Activated naive CD8-positive, alpha-beta T cell (primary cell): ENCODE measurements around the gene ZC3H12C.

ENCODE experiments used
- H3K27ac Mint-ChIP-seq: one replicate; pipeline ENCODE4 v1.8.0; 2021; ENCODE audit warnings: mixed read lengths
- H3K27me3 Mint-ChIP-seq: one replicate; pipeline ENCODE4 v1.8.0; 2021; ENCODE audit warnings: mixed read lengths
- H3K36me3 Mint-ChIP-seq: one replicate; pipeline ENCODE4 v1.8.0; 2021; ENCODE audit warnings: mixed read lengths
- H3K4me1 Mint-ChIP-seq: one replicate; pipeline ENCODE4 v1.8.0; 2021; ENCODE audit warnings: low read depth, mixed read lengths
- H3K4me3 Mint-ChIP-seq: one replicate; pipeline ENCODE4 v1.8.0; 2021; ENCODE audit warnings: mild to moderate bottlenecking, mixed read lengths
- H3K9me3 Mint-ChIP-seq: one replicate; pipeline ENCODE4 v1.8.0; 2021; ENCODE audit warnings: low read depth, mixed read lengths

ZC3H12C gene

DNA sequence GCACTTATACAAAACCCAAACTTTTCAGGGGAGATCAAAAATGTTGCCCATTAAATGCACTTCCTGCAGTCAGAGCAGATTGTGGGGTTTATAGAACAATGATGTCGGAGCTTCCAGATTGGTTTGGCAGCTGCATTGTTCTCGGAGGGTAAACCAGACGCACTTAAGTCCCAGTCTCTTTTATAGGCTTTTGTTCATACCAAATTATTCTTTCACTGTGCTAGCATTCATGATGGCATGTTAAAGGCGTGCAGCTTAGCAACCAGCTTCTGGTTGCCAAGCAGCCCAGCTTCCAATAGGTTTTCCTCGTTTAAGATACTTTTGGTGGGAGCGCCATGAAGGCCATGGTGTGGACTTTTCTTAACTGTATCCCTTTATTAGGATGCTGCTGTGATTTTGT lies 40.9 kb downstream of the ZC3H12C start:
- Mint-ChIP-seq H3K4me3 (no peak overlapping the region), H3K4me1 (no peaks in the 10 kb centered on the region), H3K27ac (no peak overlapping the region), H3K27me3 (peaks cover 9% of the 10 kb centered on the region), H3K36me3 (no peaks in the 10 kb centered on the region), H3K9me3 (no peaks in the 10 kb centered on the region)

DNA sequence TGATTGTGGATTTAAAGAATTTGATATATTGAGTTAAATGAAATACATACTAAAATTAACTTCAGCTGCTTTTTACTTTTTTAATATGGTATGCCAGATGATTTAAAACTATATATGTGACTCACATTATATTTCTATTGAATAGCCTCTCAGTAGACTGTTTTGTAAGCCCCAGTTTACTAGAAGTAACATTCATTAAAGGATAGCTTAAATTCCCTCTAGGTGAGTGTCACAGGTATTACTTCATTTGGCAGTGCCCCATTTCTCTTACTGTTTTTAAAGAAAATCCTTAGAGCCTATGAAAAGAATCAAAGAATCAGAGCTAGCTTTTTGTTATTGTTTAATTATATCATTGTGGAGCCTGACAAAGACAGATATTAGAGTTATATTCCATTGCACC lies 48.6 kb downstream of the ZC3H12C start:
- no peaks in the 10 kb centered on the region for H3K9me3 Mint-ChIP-seq
- H3K27me3 Mint-ChIP-seq = peaks cover 10% of the 10 kb centered on the region
- H3K36me3 Mint-ChIP-seq = no peaks in the 10 kb centered on the region
- H3K27ac Mint-ChIP-seq = no peak overlapping the region
- no peaks in the 10 kb centered on the region for H3K4me1 Mint-ChIP-seq
- H3K4me3 Mint-ChIP-seq = no peak overlapping the region

DNA sequence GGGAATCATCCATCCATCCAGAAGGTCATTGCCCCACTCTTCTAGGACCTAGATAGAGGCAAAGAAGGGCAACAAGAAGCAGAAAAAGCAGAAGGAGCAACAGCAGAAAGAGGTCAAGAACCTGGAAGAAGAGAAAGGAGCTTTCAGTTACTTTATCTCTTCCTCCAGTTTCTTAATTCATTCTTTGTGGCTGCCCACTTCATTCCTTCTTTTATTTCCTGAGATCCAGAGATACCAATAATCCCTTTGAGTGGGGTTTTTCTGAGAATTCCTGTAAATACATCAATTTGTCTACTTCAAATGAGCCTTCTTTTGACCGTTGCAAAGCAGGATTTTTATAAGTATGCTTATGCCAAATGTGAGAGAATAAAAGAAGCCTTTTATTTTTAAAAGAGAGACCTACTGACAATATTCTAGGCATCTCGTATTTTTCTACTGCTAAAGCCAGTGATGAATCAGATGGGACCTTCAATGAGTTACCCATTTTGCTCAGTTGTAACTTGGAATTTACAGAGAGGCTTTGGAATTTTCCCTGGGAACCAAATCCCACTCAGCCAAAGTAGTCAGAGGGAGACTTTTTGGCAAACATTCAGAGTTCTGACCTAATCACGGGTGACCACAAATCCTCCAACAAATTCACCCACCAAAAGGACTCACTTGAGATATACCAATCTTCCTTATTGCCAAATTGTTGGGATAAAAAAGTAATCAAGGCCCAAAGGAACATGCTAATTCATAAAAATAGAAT lies 54.9 kb downstream of the ZC3H12C start:
- H3K36me3 Mint-ChIP-seq = no peaks in the 10 kb centered on the region
- no peaks in the 10 kb centered on the region for H3K4me1 Mint-ChIP-seq
- no peak overlapping the region for H3K27ac Mint-ChIP-seq

DNA sequence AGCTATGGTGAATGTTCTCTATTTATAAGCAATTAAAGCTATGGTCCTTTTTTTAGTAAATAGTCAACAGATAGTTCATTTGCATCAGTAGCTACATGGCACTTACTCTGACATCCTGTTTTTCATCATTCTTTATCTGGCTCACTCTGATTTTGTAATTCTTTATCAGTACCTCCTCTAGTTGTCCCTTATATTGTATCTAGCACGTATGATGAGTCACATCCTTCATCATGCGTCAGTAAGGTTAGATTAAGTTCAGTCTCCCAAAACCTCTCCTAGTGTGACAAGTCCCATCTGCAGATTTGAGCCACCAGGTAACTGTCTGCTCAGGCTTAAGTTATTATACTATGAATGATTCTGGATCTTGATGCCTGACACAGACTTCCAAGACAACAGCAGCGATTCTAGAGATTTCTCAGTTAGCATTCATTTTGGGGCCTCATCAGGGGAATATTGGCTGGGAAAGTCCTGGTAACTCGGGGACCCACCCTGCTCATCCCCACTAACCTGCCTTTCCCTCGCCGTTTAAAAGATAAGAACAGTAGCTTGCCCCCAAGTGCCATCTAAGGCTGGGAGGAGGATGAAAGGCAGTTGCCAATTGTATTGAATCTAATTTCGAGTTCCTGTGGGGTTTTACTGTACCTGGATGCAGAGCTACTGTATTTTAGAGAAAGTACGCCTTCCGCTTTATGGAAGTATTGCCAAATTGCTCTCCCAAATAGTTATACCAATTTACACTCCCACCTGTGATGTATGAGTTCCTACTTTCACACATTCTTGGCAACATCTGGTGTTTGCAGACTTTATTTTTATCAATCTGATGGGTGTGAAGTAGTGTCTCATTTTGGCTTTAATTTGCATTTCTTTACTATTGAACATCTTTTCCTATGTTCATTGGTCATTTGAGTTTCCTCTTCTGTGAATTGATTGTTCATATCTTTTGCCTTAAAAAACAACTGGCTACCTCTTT lies 55.9 kb downstream of the ZC3H12C start:
- H3K36me3 Mint-ChIP-seq = no peaks in the 10 kb centered on the region
- H3K27ac Mint-ChIP-seq = no peak overlapping the region
- no peaks in the 10 kb centered on the region for H3K4me1 Mint-ChIP-seq
- H3K9me3 Mint-ChIP-seq = no peaks in the 10 kb centered on the region
- no peak overlapping the region for H3K4me3 Mint-ChIP-seq
- peaks cover 9% of the 10 kb centered on the region for H3K27me3 Mint-ChIP-seq

More for the DNA sequence above, 54.9 kb downstream of the ZC3H12C start:
- H3K4me3 Mint-ChIP-seq = no peak overlapping the region
- peaks cover 9% of the 10 kb centered on the region for H3K27me3 Mint-ChIP-seq
- no peaks in the 10 kb centered on the region for H3K9me3 Mint-ChIP-seq

DNA sequence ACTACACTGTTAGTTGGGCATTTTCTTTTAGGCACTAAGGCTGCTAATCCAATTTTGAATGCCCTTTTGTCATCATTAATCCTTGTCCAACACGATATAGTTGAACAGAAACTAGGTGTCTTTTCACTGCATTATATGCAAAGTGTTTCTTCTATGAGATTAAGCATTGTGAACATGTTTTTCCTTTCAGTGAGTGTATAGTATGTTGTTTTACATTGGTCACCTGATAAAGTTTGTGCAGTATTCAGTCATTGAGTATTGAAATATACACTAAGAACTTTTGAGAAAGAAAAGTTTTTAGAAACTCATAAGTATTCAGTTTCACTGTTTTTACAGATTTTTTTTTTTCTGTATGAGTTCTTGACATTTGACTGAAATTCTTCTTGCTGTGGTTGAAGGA lies 59.0 kb downstream of the ZC3H12C start:
- H3K4me3 Mint-ChIP-seq = no peak overlapping the region

DNA sequence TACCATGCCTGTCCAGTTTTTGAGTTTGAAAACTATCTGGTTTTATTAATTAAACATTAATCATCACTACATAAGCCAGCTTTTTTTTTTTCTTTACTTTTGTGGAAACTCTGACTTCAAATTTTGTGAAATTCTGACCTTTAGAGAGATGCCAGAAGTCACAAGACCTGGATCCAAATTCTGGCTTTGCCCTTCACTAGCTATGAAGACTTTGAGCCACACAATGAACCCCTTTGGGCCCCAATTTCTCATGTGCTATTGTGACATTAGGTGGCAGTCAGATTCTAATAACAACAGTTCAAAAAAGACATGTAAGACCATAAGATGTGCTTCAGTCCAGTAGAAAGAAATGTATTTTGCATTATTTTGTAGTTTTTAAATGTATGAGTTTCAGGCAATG lies 60.3 kb downstream of the ZC3H12C start:
- H3K36me3 Mint-ChIP-seq = no peaks in the 10 kb centered on the region
- H3K27ac Mint-ChIP-seq = no peak overlapping the region
- H3K27me3 Mint-ChIP-seq = no peaks in the 10 kb centered on the region
- H3K9me3 Mint-ChIP-seq = no peaks in the 10 kb centered on the region
- no peaks in the 10 kb centered on the region for H3K4me1 Mint-ChIP-seq
- no peak overlapping the region for H3K4me3 Mint-ChIP-seq

More for the DNA sequence above, 59.0 kb downstream of the ZC3H12C start:
- no peaks in the 10 kb centered on the region for H3K36me3 Mint-ChIP-seq
- H3K27me3 Mint-ChIP-seq = peaks cover 3% of the 10 kb centered on the region
- no peaks in the 10 kb centered on the region for H3K9me3 Mint-ChIP-seq
- no peak overlapping the region for H3K27ac Mint-ChIP-seq
- no peaks in the 10 kb centered on the region for H3K4me1 Mint-ChIP-seq

DNA sequence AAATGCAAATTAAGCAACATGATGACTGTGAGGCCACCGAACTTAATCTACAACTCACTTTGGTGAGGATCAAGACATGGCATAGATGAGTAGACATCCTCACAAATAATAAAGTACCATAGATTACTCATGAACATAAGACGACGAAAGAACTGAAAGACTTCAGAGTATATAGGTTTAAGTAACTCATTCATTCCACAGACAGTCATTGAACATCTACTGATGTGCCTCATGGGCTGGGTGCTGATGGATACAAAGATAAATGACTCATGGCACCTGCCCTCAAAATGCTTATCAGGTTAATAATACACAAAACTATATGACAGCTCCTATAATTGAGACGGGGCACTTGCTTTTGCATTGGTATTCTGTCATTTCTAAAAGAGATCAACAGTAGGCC lies 63.3 kb downstream of the ZC3H12C start:
- Mint-ChIP-seq H3K4me3 (no peak overlapping the region), H3K36me3 (no peaks in the 10 kb centered on the region), H3K27me3 (no peaks in the 10 kb centered on the region), H3K9me3 (no peaks in the 10 kb centered on the region), H3K27ac (no peak overlapping the region), H3K4me1 (no peaks in the 10 kb centered on the region)

DNA sequence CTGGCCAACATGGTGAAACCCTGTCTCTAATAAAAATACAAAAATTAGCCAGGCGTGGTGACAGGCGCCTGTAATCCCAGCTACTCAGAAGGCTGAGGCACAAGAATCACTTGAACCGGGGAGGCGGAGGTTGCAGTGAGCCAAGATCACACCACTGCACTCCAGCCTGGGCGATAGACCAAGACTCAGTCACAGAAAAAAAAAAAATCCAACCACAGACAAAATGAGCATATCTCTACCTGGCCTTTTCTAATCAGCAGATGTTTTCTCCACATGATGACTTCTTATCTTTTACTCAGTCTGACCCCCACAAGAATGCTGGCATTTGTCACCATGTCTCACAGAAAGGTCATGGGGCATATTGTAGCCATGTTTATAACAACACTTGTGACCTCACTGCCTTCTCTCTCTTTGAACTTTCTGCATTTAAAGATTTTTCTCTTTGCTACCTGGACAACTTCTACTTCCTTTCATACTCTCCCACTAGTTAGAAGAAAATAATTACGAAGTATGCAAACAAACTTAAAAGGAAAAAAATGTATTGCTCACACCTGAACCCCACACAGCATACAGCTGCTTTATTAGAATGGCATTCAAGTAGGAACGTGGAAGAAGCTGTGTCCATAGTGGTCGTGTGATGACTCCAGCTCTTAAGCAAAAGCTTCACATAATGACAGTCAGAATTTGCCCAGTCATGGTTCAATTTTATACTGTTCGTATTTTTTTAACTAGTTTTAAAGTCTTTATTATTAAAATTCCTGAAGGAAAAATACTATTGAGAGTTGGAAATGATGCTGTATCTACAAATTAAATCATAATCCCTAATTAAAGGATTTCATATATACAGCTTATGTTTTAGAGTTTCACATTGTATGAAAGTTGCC lies 65.4 kb downstream of the ZC3H12C start:
- no peaks in the 10 kb centered on the region for H3K4me1 Mint-ChIP-seq
- H3K9me3 Mint-ChIP-seq = no peaks in the 10 kb centered on the region

DNA sequence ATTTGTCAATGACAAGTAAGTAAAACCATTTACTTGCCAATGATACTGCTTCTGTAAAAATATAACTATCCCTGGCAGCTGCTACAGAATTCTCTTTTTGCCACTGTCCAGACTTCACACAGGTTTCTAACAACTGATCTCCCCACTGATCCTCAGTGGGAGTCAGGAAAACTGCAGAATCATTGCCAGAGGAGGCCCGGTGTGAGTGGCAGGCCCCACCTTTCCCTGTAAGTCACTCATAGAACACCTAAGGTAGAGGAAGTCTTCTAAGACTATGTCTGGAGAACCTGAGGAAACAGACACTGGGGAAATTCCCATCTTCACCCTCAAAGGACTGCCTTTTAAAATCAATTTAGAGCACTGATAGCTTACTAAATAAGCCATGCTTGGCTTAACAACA lies 66.3 kb downstream of the ZC3H12C start:
- Mint-ChIP-seq H3K4me1 (no peaks in the 10 kb centered on the region), H3K9me3 (no peaks in the 10 kb centered on the region), H3K27ac (no peak overlapping the region), H3K4me3 (no peak overlapping the region), H3K36me3 (no peaks in the 10 kb centered on the region), H3K27me3 (no peaks in the 10 kb centered on the region)

More for the DNA sequence above, 65.4 kb downstream of the ZC3H12C start:
- no peaks in the 10 kb centered on the region for H3K36me3 Mint-ChIP-seq
- H3K27me3 Mint-ChIP-seq = no peaks in the 10 kb centered on the region
- H3K27ac Mint-ChIP-seq = no peak overlapping the region
- no peak overlapping the region for H3K4me3 Mint-ChIP-seq

DNA sequence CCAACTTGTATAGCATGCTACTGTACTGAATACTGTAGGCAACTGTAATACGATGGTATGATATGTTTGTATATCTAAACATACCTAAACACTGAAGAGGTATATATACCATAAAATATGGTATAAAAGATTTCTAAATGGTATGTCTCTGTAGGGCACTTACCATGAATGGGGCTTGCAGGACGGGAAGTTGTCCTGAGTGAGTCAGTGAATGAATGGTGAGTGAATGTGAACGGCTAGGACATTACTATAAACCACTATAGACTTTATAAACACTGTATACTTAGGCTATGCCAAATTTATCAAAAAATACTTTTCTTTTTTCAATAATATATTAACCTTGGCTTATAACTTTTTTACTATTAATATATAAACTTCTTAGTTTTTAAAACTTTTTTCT lies 66.8 kb downstream of the ZC3H12C start:
- Mint-ChIP-seq H3K4me3 (no peak overlapping the region), H3K27ac (no peak overlapping the region), H3K36me3 (no peaks in the 10 kb centered on the region), H3K9me3 (no peaks in the 10 kb centered on the region), H3K4me1 (no peaks in the 10 kb centered on the region), H3K27me3 (no peaks in the 10 kb centered on the region)

DNA sequence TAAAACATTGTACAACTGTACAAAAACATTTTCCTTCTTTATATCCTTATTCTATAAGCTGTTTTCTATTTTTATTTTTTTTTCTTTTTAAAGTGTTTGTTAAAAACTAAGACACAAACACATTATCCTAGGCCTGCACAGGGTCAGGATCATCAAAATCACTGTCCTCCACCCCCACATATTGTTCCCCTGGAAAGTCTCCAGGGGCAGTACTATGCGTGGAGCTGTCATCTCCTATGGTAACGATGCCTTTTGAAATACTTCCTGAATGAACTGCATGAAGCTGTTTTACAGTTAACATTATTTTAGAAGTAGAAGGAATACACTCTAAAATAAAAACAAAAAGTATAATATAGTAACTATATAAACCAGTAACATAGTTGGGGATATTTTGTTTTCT lies 67.2 kb downstream of the ZC3H12C start:
- Mint-ChIP-seq H3K27me3 (no peaks in the 10 kb centered on the region), H3K36me3 (no peaks in the 10 kb centered on the region), H3K4me3 (no peak overlapping the region), H3K4me1 (no peaks in the 10 kb centered on the region), H3K27ac (no peak overlapping the region), H3K9me3 (no peaks in the 10 kb centered on the region)

DNA sequence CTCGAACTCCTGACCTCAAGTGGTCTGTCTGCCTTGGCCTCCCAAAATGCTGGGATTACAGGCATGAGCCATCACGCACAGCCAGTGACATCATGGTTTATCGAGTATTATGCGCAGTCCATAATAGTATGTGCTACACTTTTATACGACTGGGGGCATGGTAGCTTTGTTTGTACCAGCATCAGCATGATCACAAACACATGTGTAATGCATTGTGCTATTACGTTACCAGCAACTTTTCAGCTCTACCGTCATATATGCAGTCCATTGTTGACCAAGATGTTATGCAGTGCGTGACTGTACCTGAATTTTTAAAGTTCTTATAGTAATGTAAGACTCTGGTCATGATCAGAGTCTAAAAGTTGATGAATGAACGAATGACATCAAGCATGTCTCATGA lies 67.9 kb downstream of the ZC3H12C start:
- no peak overlapping the region for H3K4me3 Mint-ChIP-seq
- no peaks in the 10 kb centered on the region for H3K4me1 Mint-ChIP-seq
- no peaks in the 10 kb centered on the region for H3K27me3 Mint-ChIP-seq
- no peak overlapping the region for H3K27ac Mint-ChIP-seq
- H3K9me3 Mint-ChIP-seq = no peaks in the 10 kb centered on the region
- no peaks in the 10 kb centered on the region for H3K36me3 Mint-ChIP-seq

DNA sequence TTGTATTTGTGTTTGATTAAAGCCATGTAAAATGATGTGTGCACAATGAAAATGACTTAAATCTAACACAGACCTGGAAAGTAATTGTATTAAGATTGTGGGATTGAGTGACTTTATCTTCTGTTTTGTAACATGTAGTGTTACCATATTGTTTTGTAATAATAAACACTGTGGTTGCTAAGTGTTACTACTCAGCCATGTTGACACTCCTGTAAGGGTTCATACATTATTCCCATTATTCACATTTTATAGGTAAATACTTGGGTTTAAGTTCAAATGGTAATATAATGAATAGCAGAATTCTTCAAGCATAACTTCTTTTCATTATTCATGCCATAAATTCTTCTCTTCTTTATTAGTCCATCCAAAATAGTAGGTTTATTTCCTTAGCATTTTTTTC lies 69.0 kb downstream of the ZC3H12C start:
- Mint-ChIP-seq H3K4me3 (no peak overlapping the region), H3K36me3 (no peaks in the 10 kb centered on the region), H3K27ac (no peak overlapping the region), H3K27me3 (no peaks in the 10 kb centered on the region), H3K4me1 (no peaks in the 10 kb centered on the region), H3K9me3 (no peaks in the 10 kb centered on the region)

DNA sequence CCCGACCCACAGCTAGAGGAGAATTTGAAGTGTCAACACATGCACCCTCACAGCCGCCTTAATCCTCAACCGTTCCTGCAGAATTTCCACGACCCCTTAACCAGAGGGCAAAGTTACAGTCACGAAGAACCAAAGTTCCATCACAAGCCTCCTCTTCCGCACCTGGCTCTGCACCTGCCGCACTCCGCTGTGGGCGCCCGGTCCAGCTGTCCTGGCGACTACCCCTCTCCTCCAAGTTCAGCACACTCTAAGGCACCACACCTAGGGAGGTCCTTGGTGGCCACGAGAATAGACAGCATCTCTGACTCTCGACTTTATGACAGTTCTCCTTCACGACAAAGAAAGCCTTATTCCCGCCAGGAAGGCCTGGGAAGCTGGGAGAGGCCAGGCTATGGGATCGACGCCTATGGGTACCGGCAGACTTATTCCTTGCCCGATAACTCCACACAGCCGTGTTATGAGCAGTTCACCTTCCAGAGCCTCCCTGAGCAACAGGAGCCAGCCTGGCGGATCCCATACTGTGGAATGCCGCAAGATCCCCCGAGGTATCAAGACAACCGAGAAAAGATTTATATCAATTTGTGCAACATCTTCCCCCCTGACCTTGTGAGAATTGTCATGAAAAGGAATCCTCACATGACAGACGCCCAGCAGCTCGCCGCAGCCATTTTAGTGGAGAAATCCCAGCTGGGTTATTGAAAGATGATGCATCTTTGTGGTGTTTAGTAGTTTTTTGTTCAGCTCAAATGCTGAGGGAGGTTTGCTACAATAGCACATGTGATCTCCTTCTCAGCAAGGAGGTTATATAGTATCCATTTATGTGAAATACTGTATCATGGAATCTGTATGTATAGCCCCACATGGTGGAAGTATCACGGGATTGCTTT lies 72.1 kb downstream of the ZC3H12C start:
- Mint-ChIP-seq H3K4me3 (no peak overlapping the region), H3K9me3 (no peaks in the 10 kb centered on the region), H3K36me3 (no peaks in the 10 kb centered on the region), H3K27ac (no peak overlapping the region), H3K4me1 (no peaks in the 10 kb centered on the region), H3K27me3 (no peaks in the 10 kb centered on the region)
